ENCODE results near the gene RAPGEFL1.

GRCh38 chr17:40181205-40181604 is 3.9 kb downstream of the RAPGEFL1 start:
- no peak for TF ChIP-seq CTCF (IDR thresholded peaks at IDR 0.05 in 4 of 5, conservative IDR thresholded peaks at IDR 0.05 in 1 of 5)
- no peak for TF ChIP-seq POLR2A (IDR thresholded peaks at IDR 0.05)

Measured in gastrocnemius medialis (tissue), 4 donors.